GM21390 (cell line): ENCODE measurements around the gene L1CAM.
"Not testable (repeated sequence)": the region's sequence is repeated elsewhere in the genome, so short reads cannot be mapped to it uniquely, and the experiment has no call there.

Source experiments
- ATAC-seq: cut with Tn5 transposase; IDR thresholded peaks from one replicate; pipeline ENCODE4 v1.9.1; 2021; ENCODE audit not compliant: unreplicated experiment

Gene L1CAM

DNA sequence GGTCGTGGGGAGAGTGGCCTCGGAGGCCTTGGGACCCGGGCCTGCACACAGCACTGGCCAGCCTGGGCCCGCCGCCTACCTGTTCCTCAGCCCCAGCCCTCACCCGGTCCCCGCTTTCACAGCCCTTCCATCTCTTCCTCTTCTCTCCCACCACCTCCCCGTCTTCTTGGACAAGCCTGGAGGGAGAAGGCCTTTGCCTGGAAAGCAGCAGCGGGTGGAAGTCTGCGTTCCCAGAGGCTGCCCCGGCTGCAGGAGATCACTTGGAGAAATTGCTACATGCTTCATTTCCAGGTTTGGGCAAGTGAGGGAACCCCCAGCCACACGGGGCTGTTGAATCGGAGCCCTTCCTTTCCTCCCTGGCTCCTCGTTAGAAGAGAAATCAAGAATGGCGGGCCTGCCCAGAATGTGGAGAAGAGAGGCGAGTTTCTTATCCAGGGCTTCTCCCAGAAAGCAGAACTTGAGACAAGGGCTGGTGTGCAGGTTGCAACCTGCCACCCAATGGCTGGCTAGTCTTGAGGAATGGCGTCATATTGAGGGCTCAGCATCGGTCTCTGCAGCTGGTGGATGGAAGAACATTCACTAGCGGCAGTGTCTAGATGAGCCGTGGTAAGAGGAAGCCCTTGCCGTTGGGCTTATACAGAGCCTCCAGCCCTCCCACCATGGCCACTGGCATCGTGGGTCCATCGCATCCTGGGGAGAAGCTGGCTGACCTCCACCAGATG is 54.4 kb downstream of the L1CAM start:
- ATAC-seq = no peak

DNA sequence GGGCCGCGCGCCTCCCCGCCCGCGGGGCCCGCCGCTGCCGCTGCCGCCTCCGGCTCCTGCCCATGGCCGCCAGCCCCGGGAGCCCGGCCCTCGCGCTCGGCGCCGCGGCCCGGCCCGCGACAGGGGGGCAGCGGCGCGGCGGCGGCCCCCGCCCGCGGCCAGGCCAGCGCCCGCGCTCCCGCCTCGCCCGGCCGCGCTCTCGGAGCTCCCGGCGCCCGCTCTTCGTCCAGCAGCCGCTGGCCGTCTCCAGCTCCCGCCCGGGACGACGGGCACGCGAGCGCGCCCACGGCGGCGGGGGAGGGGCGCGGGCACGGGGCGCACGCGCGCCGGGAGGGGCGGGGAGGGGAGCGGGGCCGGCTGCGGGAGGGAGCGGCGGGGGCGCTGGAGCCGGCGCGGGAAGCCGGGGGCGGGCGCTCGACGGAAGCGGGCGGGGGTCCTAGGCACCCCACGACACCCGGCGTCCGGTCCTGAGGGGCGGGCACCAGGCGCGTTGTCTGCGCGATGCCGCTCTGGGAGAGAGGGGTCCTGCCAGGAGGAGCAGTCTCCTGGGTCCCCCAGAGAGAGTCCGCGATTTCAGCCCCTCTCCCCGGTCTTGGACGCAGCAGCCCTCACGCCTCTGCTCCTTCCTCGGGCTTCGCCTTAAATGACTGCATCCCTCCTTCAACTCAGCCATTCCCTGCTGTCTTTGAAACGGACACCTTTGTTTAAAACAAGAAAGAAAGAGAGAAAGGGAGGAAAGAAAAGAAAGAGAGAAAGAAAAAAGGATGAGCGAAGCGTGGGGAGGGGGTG is 55.1 kb downstream of the L1CAM start:
- ATAC-seq = no peak

DNA sequence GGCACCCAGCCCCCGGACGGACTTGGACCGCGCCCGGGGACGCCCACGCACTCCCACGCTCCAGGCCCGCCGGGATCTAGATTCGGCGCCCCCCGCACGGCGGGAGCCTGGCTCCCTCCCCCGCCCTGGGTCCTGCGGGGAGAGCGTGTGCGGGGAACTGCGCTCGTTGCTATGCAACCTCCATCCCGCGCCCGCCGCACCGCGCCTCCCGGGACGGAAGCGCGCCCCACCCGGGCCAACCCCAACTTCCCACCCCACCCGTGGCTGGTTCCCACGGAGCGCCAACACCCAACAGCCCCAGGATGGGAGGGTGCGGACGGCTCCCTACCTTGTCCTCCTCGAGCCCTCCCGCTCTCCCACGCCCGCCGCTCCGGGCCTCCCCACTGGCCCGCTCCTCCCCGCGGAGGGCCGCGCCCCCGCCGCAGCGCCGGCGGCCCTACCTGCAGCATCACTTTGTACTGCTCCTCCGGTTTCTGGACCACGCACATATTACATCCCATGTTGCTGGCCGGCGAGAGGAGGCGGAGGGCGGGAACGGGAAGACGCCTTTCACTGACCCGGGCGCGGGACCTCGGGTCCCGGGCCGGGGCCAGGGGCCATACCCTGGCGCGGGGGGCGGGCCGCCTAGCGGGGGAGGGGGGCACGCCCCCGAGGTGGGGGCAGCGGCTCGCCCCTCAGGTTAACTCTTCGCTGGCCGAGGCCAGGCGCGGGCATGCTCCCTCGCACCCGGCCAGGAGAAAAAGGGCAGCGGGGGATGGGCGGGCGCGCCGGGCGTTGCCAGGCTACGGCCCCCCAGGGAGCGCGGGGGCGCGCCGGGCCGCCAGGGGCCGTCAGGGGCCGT is 56.0 kb downstream of the L1CAM start, which contains the start of gene PDZD4:
Gene PDZD4, minus strand, starts transcription at position 746 of the 841 bp plus-strand sequence. Its CDS starts 246 bp downstream, at position 500.
- ATAC-seq = no peak

DNA sequence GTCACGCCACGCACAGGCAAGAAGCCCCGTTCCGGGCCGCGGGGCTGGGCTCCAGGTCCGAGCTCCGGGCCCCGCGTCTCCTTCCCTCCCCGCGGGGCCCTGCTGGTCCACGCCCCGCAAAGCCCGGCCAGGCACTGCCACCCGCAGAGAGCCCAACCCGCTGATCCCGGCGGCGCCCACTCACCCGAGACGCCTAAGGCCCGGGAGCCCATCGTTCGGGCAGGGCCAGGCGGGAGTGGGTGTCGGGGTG is 56.5 kb downstream of the L1CAM start:
- ATAC-seq = no peak

DNA sequence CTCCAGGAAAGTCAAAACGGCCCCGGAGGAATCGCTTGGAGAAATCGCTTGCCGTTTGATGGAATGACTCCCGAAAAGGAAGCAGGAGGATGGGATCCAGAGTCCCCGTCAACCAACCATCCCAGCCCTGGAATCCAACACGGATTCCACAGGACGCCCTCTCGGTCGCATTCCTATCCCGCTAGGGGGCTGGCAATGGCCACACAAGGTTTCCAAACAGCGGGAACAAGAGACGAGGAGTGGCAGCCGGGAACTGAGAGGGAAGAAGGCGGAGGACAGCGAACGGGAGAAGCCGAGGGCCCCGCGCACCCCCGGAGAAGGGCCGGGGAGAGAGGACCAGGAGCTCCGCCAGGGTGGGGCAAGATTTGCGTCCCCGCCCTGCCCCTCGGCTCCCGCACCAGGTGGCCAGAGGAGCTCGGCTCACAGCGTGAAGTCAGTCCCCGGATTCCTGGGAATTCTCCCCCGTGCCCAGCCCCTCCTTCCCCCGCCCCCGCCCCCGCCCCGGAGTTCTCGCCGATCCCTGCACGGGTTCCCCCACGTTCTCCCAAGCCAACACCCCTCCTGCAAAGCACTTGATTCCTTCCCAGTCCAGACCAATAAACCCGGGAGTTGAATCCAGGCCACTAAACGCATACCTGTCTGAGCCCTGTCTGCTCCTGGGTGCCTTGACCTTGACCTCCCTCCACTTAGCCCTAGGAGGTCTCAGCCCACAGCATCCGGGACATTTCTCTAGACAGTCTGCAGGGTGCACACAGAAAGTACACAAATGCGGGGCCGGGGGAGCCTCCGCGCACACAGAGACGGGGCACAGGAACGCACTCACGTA is 57.0 kb downstream of the L1CAM start:
- no peak for ATAC-seq

DNA sequence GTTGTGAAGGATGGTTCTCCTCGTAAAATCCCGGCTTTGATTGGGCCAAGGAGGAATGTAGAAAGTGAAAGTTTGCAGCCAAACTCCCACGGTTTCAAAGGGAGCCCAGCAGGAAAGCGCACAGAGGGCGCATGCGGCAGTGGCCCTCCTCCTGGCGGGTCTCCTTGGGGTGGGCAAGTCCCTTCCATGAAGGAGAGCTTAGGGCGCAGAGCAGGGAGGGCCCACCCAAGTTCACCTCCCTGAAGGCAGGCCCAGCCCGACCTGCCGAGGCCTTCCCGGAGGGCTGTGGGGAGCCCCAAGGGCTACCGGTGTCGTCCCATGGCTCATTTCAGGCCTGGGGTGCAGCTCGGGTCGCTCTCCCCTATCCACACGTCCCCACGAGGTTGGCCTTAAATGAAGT is 57.7 kb downstream of the L1CAM start:
- ATAC-seq = no peak

DNA sequence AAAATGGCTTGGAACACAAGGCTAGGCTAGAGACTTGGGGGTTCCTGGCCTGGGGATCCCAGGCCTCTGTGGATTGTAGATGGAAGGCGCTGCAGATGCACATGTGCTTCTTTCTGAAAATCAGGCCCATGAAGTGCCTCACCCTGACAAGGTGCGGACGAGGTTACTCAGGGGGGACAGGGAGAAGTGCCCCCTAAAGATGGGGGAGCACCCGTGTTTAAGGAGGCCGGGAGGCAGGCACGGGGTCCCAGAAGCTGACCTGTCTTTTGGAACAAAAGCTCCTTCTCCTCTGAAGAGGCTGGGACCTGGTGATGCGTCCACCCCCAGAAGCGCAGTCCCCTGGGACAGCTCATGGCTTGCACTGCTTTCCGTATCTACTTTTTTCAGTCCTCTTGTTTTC is 58.1 kb downstream of the L1CAM start:
- ATAC-seq = no peak

DNA sequence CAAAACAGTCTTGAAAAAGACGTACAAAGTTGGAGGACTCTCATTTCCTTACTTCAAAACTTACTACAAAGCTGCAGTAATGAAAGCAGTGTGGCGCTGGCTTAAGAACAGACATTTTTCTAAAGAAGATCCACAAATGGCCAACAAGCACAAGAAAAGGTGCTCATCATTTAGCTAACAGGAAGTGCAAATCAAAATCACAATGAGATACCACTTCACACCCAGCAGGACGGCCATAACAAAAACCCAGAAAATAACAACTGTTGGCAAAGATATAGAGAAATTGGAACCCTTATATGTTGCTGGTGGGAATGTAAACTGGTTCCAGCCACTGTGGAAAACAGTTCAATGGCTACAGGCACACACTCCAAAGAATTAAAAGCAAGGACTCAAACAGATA is 59.0 kb downstream of the L1CAM start:
- no peak for ATAC-seq

DNA sequence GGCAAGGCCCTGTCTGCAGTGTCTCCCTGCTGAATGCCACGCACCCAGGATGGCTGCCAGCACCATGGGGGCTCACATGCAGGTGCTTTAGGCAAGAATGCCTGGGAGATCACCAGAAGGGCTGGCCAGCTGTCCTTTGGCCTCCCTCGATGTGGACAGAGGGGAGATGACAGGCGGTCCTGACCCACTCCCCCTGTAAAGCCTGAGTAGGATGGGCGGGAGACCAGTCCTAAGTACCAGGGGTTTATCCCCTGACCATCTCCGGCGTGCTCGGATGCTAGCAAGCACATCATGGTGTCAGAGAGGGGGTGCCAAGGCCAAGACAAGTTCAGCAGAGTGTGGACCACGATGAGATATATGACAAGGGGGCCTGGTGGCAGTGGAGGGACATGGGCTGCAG is 60.9 kb downstream of the L1CAM start:
- ATAC-seq = no peak

DNA sequence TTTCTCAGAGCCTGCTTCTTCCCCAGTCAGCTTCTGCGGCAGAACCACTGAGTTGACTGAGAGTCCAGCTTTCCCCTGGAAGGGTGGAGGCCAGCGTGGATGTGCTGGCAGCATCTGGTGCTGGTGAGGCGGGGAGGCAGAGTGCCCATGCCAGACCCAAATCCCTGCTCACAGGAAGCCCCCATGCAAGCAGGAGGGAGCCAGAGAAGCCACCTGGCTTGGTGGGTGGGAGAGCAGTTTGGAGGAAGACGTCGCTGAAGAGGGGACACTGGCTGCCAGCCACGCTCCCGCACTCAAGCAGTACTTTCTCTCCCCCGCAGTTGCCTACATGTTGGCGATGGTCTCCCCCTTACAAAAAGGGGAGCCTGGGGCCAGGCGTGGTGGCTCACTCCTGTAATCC is 61.6 kb downstream of the L1CAM start:
- ATAC-seq = no peak

DNA sequence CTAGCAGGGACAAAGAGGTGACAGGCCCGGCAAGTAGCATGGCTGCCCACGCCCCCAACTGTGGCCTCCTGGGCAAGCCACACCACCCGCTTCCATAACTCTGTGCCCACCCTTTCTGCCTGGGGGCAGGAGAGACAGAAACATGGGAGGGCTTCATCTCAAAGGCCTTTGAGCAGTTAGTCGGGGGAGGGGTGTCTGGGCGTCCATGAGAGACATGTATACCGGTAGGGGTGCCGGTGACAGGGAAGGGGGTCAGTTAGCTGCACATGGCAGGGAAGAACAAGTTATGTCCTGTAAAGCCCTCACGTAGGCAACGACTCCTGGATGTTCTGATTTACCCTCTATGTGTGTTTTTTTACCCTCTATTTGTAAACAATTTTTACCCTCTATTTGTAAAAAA is 64.9 kb downstream of the L1CAM start:
- no peak for ATAC-seq

DNA sequence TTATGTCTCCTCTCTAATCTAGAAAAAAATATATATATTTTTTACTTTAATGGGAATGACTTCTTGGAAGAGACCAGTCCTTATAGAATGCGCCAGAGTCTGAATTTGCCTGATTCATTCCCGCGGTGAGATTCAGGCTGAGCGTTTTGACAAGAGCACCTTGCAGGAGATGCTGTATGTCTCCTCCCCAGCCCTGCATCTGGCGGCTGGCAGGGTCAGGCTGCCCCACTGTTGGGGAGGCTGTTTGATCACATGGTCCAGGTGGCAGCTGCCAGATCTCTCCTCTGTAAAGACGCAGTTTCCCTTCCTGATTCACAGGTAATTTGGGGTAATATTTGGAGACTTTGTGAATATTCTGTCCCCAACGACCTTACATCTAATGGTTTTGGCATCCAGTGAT is 65.4 kb downstream of the L1CAM start:
- ATAC-seq = no peak

DNA sequence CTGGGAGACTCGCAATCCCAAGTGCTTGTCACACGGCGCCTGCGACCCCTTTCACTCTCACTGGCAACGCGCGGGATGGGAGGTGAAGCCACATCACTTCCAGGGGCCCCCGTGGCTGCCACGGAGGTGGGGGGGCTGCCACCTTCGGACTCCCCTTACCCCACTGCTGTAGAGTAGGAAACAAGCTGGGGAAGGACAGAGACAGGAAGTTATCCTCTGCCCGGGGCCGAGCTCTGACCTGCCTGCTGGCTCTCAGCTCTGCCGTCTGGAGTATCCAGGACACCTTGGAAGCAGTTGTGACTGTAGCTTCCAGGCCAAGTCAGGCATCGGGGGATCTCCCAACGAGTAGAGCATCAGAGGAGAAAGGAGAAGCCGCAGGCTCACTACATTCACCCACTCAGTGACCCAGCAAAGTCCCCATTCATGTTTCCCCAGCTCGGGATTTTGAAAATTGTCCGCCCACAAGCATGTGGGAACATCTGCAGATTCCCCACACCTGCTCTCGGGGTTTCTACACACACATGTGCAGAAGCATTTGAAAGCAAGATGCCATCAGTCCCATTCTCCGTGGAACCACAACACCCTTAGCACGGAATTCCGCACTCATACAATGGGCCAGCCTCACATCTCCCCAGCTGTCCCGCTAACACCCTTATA is 66.5 kb downstream of the L1CAM start:
- no peak for ATAC-seq

DNA sequence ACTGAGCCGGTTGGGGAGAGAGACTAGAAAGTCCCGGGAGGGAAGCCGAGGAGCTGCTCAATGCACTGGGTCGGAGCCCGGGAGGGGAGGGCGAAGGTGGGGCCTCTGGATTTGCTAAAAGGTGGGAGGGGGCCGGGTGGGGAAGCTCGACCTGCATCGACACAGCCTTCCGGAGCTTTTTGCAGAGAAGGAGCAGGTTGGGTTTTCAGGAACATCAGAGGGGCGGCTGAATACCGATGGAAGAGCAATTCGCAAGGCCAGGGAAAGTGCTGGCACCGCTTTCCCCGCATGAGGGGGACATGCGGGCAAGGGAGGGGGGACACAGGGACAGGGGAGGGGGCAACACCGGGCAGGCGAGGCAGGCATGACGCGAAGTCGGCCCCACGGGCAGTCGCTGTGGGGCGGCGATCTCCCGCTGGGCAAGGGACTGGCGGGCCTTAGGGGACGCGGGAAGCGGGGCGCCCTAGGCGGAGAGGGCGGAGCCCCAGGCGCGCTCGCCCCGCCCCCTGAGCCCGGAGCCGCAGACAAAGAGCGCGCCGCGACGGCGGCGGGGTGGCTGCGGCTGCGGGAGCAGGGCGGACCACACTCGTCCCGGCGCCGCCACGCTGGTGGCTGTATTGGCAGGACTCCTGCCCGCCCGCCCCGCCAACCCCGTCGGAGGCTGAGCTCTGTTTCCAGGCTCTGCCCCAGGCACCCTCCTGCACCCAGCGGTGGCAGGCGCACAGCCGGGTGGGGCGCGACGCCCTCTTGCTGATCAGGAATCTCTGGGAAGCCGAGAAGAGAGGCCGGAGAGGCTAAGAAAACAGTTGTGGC is 67.2 kb downstream of the L1CAM start:
- ATAC-seq = no peak

DNA sequence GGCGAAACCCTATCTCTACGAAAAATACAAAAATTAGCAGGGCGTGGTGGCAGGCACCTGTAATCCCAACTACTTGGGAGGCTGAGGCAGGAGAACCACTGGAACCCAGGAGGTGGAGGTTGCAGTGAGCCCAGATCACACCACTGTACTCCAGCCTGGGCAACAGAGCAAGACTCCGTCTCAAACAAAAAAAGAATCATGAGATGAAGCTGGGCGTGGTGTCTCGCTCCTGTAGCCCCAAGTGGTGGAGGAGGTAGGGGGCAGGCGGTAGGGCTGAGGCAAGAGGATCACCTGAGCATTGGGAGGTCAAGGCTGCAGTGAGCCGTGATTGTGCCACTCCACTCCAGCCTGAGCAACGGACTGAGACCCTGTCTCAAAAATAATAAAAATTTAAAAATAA is 67.9 kb downstream of the L1CAM start:
- not testable (repeated sequence) for ATAC-seq

DNA sequence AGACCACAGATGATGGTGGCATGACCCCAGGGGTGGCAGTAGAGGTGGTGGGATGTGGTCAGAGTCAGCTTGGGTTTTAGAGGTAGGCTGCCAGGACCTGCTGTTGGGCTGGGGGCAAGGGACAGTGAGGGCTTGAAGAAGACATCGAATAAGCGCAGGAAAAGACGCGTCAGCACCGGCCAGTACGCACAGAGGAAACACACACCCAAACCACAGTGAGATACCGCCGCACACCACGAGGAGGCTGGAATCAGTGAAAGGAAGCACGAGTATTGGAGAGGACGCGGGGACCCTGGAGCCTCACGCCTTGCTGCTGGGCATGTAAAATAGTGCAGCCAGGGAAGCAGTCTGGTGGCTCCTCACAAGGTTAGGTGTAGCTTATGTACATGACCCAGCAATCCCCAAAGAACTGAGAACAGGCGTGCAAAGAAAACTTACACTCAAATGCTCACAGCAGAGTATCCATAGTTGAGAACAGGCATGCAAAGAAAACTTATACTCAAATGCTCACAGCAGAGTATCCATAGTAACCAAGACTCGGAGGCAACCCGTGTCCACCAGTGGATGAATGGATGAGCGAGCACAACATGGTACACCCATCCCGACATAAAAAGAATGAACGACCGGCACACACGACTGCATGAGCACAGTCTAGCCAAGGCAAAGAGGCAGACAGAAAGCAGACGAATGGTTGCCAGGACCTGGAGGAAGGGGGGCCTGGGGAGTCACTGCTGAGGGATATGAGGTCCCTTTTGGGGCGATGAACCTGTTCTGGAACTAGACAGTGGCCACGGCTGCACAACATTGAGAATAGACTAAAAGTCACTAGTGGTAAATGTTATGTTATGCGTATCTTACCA is 68.9 kb downstream of the L1CAM start:
- ATAC-seq = no peak

DNA sequence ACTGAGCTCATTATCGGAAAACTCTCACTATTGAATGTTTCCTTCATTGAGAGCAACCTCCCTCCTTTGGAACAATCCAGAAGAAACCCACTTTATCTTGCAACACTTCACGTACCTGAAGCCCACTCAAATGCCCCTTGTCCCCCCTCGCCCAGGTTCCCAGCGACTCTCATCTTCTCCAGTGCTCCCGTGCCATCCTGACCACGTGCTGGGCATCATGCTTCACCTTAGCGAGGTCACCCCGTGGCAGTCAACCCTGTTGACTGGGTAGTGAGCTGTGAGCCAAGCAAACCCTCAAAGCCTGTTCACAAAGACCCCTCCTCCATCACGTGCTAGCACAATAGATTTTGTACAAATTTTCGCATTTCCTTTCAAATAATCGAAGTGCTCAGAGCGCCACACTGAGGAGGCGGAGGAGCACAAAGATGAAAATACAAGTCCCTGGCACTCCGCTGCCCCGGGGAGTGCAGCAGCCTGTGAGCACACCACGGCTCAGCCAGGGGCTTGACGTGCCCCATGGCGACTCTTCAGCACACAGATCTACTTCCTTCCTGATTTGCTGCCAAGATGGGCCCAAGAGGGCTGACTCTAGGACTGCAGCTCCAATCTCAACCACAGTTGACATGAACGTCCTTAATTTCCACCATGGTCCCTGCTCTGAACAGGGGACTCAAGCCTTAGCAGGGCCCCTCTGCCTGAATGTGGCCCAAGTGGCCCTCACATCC is 71.2 kb downstream of the L1CAM start:
- ATAC-seq = no peak

DNA sequence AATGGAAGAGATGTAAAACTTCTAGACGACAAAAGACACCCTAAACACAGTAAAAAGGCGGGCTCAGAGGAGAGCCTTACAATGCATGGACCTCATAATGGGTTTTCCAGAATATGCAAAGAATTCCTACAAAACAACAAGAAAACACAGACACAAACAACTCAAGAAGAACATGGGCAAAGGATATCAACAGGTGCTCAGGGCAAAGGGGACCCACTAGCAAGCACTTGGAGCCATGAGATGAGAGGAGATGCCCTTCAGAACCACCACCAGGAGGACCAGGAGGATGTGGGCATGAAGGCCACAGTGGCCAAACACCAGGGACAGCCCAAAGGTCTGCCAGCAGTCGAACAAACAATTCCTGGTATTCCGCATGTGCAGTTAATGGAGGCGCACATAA is 72.8 kb downstream of the L1CAM start:
- no peak for ATAC-seq
